OCI-LY7 (cell line): ENCODE results near the gene SLMAP. TPM values are rescaled to one million over a fixed set of nuclear protein-coding genes. Genes with fewer than 3 reads are reported as not detected.
A peak's percentile ranks its signal among the peaks of the same experiment; 100 is the strongest.

Source experiments
- BruUV-seq: library from RNA; stranded (reverse); fragments of 400-500 nt; replicated peaks from 2 replicates; lab custom pipeline; 2021; lab: Mats Ljungman, UMichigan
- CTCF ChIA-PET: fragments of 300-600 bp; sonication (Branson Sonifier 250); formaldehyde crosslinking; loops from one replicate; lab custom pipeline; 2022; ENCODE audit warnings: antibody characterized with exemption; ENCODE audit not compliant: unreplicated experiment; lab: Charles Lee
- POLR2A ChIA-PET: fragments of 300-600 bp; sonication (Branson Sonifier 250); formaldehyde crosslinking; loops from one replicate; lab custom pipeline; 2022; ENCODE audit warnings: antibody characterized with exemption; lab: Charles Lee
- DNase-seq: peaks from one replicate; pipeline ENCODE4 v3.0.0-alpha.2; 2015; ENCODE audit warnings: low spot score
- H2AFZ ChIP-seq: fragments of 200-600 bp; sonication (generic), shearing (Covaris generic); 2 replicates; pipeline ENCODE4 v1.6.1; 2014; ENCODE audit warnings: mild to moderate bottlenecking, antibody characterized with exemption, low read length, moderate library complexity
- H3K27ac ChIP-seq: fragments of 200-600 bp; sonication (generic); 2 replicates; pipeline ENCODE4 v1.5.1; 2014; ENCODE audit warnings: mixed run types, low read depth, mild to moderate bottlenecking, moderate library complexity, low read length, inconsistent platforms; ENCODE audit not compliant: poor library complexity, severe bottlenecking
- H3K36me3 ChIP-seq: fragments of 200-600 bp; sonication (generic); 2 replicates; pipeline ENCODE4 v1.6.1; 2014; ENCODE audit warnings: mild to moderate bottlenecking, antibody characterized with exemption, low read length, moderate library complexity, mixed read lengths; ENCODE audit not compliant: insufficient read depth
- H3K4me1 ChIP-seq: fragments of 200-600 bp; sonication (generic); 2 replicates; pipeline ENCODE4 v1.5.1; 2014; ENCODE audit warnings: mild to moderate bottlenecking, low read length; ENCODE audit not compliant: insufficient read depth, poor library complexity, severe bottlenecking
- H3K4me2 ChIP-seq: fragments of 200-600 bp; sonication (generic); 2 replicates; pipeline ENCODE4 v1.6.1; 2014; ENCODE audit warnings: mild to moderate bottlenecking, low read length
- H3K4me3 ChIP-seq: fragments of 200-600 bp; sonication (generic); 2 replicates; pipeline ENCODE4 v1.5.1; 2014; ENCODE audit warnings: mild to moderate bottlenecking, low read depth, low read length; ENCODE audit not compliant: poor library complexity, severe bottlenecking
- H3K79me2 ChIP-seq: fragments of 200-600 bp; sonication (generic); 2 replicates; pipeline ENCODE4 v1.6.1; 2016; ENCODE audit warnings: low read depth, mild to moderate bottlenecking, low read length, moderate library complexity, mixed read lengths; ENCODE audit not compliant: insufficient read depth
- H3K9me2 ChIP-seq: fragments of 200-600 bp; sonication (generic); 2 replicates; pipeline ENCODE4 v1.6.1; 2016; ENCODE audit warnings: mild to moderate bottlenecking, low read length, mixed read lengths; ENCODE audit not compliant: insufficient read depth
- H3K9me3 ChIP-seq: fragments of 200-600 bp; sonication (generic); 2 replicates; pipeline ENCODE4 v1.6.1; 2014; ENCODE audit warnings: mild to moderate bottlenecking, mixed run types, low read length, mixed read lengths
- H4K20me1 ChIP-seq: fragments of 200-600 bp; sonication (generic); 2 replicates; pipeline ENCODE4 v1.6.1; 2014; ENCODE audit warnings: mild to moderate bottlenecking, antibody characterized with exemption, low read length, moderate library complexity, mixed read lengths; ENCODE audit not compliant: insufficient read depth
- EZH2phosphoT487 ChIP-seq: fragments of 200-600 bp; sonication (generic); IDR thresholded peaks from 2 replicates; pipeline ENCODE4 v1.6.1; 2018; ENCODE audit warnings: low read depth, borderline replicate concordance, mild to moderate bottlenecking, mixed run types, antibody characterized with exemption, low read length, moderate library complexity, mixed read lengths
- intact Hi-C: fragments of 100-400 bp; cut with micrococcal nuclease; formaldehyde crosslinking; loops from one replicate; pipeline ENCODE4 v1.10.0; 2022; ENCODE audit not compliant: unreplicated experiment
- total RNA-seq, 2 experiments: library from RNA; depleted of rRNA in 1 of 2; stranded (reverse); fragments of >200 nt in 1 of 2; shearing (Covaris generic) in 1 of 2; gene quantifications; 2 replicates each; pipeline ENCODE4 v1.2.3, GENCODE V29; 2014 to 2022
- TF ChIP-seq, protein P1 (sequence below): fragments of 200-600 bp; sonication (generic); conservative IDR thresholded peaks from 2 replicates; pipeline ENCODE4 v1.5.1; 2014; ENCODE audit warnings: mild to moderate bottlenecking, antibody characterized with exemption, low read length, moderate library complexity, mixed read lengths

Gene SLMAP
- total RNA-seq, 2 experiments from 2014 or later, result 41.6 to 68.4 TPM

- H2AFZ ChIP-seq, result peak overlapping the region; percentile 18; the same call in 1 of the 2 replicates
- no peaks in the 10 kb centered on the region for H3K79me2 ChIP-seq
- no peaks in the 10 kb centered on the region for H3K36me3 ChIP-seq
- H3K4me2 ChIP-seq, result no peak overlapping the region
- peaks cover 9% of the 10 kb centered on the region for H3K4me1 ChIP-seq
- ChIA-PET POLR2A (interaction anchor here (0.8 to 1.3 kb wide), 2 partner anchors 10 to 14 kb away, joined by 3 to 4 read pairs; no protein-coding TSS in a partner anchor), CTCF (no interaction called here)
- intact Hi-C loops, result no loop called here
- no peak for TF ChIP-seq EZH2phosphoT487
- TF ChIP-seq, protein P1, sequence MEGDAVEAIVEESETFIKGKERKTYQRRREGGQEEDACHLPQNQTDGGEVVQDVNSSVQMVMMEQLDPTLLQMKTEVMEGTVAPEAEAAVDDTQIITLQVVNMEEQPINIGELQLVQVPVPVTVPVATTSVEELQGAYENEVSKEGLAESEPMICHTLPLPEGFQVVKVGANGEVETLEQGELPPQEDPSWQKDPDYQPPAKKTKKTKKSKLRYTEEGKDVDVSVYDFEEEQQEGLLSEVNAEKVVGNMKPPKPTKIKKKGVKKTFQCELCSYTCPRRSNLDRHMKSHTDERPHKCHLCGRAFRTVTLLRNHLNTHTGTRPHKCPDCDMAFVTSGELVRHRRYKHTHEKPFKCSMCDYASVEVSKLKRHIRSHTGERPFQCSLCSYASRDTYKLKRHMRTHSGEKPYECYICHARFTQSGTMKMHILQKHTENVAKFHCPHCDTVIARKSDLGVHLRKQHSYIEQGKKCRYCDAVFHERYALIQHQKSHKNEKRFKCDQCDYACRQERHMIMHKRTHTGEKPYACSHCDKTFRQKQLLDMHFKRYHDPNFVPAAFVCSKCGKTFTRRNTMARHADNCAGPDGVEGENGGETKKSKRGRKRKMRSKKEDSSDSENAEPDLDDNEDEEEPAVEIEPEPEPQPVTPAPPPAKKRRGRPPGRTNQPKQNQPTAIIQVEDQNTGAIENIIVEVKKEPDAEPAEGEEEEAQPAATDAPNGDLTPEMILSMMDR, result no peak
- no peaks in the 10 kb centered on the region for H3K9me2 ChIP-seq
- BruUV-seq, result no TSS peak
- peak; percentile 26 for DNase-seq
- no peak overlapping the region for H3K4me3 ChIP-seq
- H3K9me3 ChIP-seq, result no peaks in the 10 kb centered on the region
- no peaks in the 10 kb centered on the region for H4K20me1 ChIP-seq
- H3K27ac ChIP-seq, result no peak overlapping the region
Measured at GRCh38 chr3:57972531-57973111, 216.5 kb downstream of the SLMAP start.

DNA sequence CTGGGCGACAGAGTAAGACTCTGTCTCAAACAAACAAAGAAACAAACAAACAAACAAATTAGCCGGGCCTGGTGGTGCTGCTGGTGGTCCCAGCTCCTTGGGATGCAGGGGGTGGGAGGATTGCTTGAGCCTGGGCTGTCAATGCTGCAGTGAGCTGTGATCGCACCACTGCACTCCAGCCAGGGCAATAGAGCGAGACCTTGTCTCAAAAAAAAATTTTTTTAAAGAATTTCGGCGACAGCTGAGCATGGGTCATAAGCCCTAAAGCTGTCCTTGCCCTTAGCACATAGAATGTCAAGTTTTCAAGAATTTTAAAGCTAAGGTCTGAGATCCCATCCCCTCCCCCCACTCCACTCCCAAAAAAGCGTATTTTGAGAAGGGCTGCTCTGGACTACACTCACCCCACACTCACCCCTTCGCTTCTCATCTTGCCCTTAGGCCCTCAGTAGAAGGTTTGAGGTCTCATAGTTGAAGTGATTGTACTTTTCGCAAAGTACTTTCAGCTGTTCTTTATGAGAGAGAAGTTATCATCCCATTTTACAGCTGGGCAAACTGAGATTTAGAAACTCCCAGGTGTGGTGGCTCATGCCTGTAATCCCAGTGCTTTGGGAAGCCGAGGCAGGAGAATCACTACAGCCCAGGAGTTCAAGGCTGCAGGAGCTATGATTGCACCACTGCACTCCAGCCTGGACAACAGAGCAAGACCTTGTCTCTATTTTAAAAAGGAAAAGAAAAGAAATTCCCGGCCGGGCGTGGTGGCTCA, 217.8 kb downstream of the SLMAP start:
- ChIA-PET POLR2A (no interaction called here), CTCF (no interaction called here)
- no peak overlapping the region for H3K4me3 ChIP-seq
- H4K20me1 ChIP-seq, result no peaks in the 10 kb centered on the region
- H3K79me2 ChIP-seq, result no peaks in the 10 kb centered on the region
- H3K9me2 ChIP-seq, result no peaks in the 10 kb centered on the region
- no peaks in the 10 kb centered on the region for H3K9me3 ChIP-seq
- H3K36me3 ChIP-seq, result no peaks in the 10 kb centered on the region
- TF ChIP-seq, protein P1, result no peak
- TF ChIP-seq EZH2phosphoT487, result no peak
- no peak overlapping the region for H3K27ac ChIP-seq
- intact Hi-C loops, result no loop called here
- H2AFZ ChIP-seq, result no peak overlapping the region
- DNase-seq, result no peak
- BruUV-seq, result no TSS peak
- H3K4me1 ChIP-seq, result peaks cover 15% of the 10 kb centered on the region
- no peak overlapping the region for H3K4me2 ChIP-seq

GRCh38 chr3:57974796-57975388, 218.8 kb downstream of the SLMAP start:
- TF ChIP-seq EZH2phosphoT487, result no peak
- TF ChIP-seq, protein P1, result no peak
- Histone ChIP-seq H3K4me1 (peaks cover 15% of the 10 kb centered on the region), H4K20me1 (no peaks in the 10 kb centered on the region), H3K9me3 (no peaks in the 10 kb centered on the region), H2AFZ (no peak overlapping the region), H3K27ac (no peak overlapping the region), H3K4me2 (no peak overlapping the region), H3K36me3 (no peaks in the 10 kb centered on the region), H3K4me3 (no peak overlapping the region), H3K9me2 (no peaks in the 10 kb centered on the region), H3K79me2 (no peaks in the 10 kb centered on the region)
- ChIA-PET CTCF (no interaction called here), POLR2A (no interaction called here)
- intact Hi-C loops, result no loop called here
- BruUV-seq, result no TSS peak
- DNase-seq, result no peak
